Right lobe of liver (tissue), 4 donors: ENCODE measurements around the gene DDX3X.

Experiments used
- POLR2A ChIP-seq: fragments of 450-650 bp; IDR thresholded peaks from one replicate; pipeline ENCODE4 v1.6.1; 2017; ENCODE audit warnings: antibody characterized with exemption, mild to moderate bottlenecking
- TF ChIP-seq, protein P1 (sequence below), 4 donors: fragments of 200-600 bp in 3 of 4; fragments of 450-650 bp in 1 of 4; IDR thresholded peaks; one replicate each; pipeline versions ENCODE4 v1.5.1 to v1.8.0; 2016 to 2022; ENCODE audit warnings: antibody characterized with exemption in 4 of 4, mild to moderate bottlenecking in 2 of 4
- donor health status: DM: no; HTN: no; CAD: no.
- donor health status: DM: no; HTN: no; CAD: no.
- donor health status: DM: no; HTN: yes; CAD: no.

GRCh38 chrX:41304178-41304577 is 29.8 kb upstream of the DDX3X start:
- TF ChIP-seq, protein P1, sequence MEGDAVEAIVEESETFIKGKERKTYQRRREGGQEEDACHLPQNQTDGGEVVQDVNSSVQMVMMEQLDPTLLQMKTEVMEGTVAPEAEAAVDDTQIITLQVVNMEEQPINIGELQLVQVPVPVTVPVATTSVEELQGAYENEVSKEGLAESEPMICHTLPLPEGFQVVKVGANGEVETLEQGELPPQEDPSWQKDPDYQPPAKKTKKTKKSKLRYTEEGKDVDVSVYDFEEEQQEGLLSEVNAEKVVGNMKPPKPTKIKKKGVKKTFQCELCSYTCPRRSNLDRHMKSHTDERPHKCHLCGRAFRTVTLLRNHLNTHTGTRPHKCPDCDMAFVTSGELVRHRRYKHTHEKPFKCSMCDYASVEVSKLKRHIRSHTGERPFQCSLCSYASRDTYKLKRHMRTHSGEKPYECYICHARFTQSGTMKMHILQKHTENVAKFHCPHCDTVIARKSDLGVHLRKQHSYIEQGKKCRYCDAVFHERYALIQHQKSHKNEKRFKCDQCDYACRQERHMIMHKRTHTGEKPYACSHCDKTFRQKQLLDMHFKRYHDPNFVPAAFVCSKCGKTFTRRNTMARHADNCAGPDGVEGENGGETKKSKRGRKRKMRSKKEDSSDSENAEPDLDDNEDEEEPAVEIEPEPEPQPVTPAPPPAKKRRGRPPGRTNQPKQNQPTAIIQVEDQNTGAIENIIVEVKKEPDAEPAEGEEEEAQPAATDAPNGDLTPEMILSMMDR (IDR thresholded peaks at IDR 0.05): no peak
- no peak for TF ChIP-seq POLR2A
